Gastroesophageal sphincter (tissue), 3 donors: Measurements from ENCODE around the gene TTYH1.

Experiments used
- EP300 ChIP-seq: sonication (generic); formaldehyde crosslinking; IDR thresholded peaks from one replicate; pipeline ENCODE4 v1.6.1; 2017; ENCODE audit warnings: antibody characterized with exemption, mild to moderate bottlenecking
- POLR2A ChIP-seq, 2 donors: fragments of 450-650 bp; IDR thresholded peaks; one replicate each; pipeline ENCODE4 v1.6.1; 2017; ENCODE audit warnings: antibody characterized with exemption in 2 of 2, mild to moderate bottlenecking in 2 of 2, moderate library complexity in 1 of 2
- POLR2AphosphoS5 ChIP-seq: sonication (generic); formaldehyde crosslinking; IDR thresholded peaks from one replicate; pipeline ENCODE4 v1.6.1; 2017; ENCODE audit warnings: antibody characterized with exemption
- TF ChIP-seq, protein P1 (sequence below), 4 experiments: fragments of 200-600 bp in 2 of 4; fragments of 450-650 bp in 2 of 4; sonication (generic) in 1 of 4; IDR thresholded peaks; one replicate each; pipeline ENCODE4 v1.5.1; 2017 to 2019; ENCODE audit warnings: antibody characterized with exemption in 4 of 4, mild to moderate bottlenecking in 2 of 4, moderate library complexity in 2 of 4

DNA sequence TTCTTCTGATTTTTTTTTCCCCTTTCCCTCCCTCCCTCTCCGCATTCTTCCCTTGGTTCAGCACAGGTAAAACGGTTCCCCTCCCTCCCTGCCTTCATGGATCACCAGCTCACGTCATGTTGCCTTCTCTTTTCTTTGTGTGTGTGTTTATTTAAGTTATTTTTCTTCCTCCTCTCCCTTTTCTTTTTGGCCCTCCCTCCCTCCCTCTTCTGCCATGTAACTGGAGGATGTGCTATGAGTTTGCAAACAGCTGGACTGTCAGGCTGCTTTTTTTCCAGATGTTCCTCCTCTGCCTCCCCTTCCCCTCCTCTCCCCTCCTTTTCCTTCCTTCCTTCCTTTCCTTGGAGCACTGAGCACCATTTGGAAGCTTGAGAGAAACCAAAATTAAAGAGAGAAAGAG is 46.3 kb downstream of the TTYH1 start:
- TF ChIP-seq, protein P1, sequence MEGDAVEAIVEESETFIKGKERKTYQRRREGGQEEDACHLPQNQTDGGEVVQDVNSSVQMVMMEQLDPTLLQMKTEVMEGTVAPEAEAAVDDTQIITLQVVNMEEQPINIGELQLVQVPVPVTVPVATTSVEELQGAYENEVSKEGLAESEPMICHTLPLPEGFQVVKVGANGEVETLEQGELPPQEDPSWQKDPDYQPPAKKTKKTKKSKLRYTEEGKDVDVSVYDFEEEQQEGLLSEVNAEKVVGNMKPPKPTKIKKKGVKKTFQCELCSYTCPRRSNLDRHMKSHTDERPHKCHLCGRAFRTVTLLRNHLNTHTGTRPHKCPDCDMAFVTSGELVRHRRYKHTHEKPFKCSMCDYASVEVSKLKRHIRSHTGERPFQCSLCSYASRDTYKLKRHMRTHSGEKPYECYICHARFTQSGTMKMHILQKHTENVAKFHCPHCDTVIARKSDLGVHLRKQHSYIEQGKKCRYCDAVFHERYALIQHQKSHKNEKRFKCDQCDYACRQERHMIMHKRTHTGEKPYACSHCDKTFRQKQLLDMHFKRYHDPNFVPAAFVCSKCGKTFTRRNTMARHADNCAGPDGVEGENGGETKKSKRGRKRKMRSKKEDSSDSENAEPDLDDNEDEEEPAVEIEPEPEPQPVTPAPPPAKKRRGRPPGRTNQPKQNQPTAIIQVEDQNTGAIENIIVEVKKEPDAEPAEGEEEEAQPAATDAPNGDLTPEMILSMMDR (IDR thresholded peaks at IDR 0.05): no peak
- TF ChIP-seq POLR2AphosphoS5 (no peak), EP300 (no peak), POLR2A (IDR thresholded peaks at IDR 0.05) (no peak)
